H1 (cell line): ENCODE results near the gene SPAG16. TPM values are rescaled to one million over a fixed set of nuclear protein-coding genes. Genes with fewer than 3 reads are reported as not detected.

Experiments
- CTCF ChIA-PET: fragments of 300-600 bp; sonication (Branson Sonifier 250); formaldehyde crosslinking; loops from one replicate; lab custom pipeline; 2021; ENCODE audit not compliant: partially characterized antibody; lab: Charles Lee
- POLR2A ChIA-PET: fragments of 300-600 bp; sonication (Branson Sonifier 250); formaldehyde crosslinking; loops from one replicate; lab custom pipeline; 2021; ENCODE audit warnings: inconsistent platforms; ENCODE audit not compliant: partially characterized antibody; lab: Charles Lee
- DNase-seq, 2 experiments: peaks; one replicate each; pipeline versions ENCODE4 v3.0.0 to v3.0.0-alpha.2; 2010 to 2022; ENCODE audit warnings: low spot score in 2 of 2, low read depth in 1 of 2, mixed read lengths in 1 of 2
- FAIRE-seq: peaks from 2 replicates; lab custom pipeline; 2011; peaks lifted over from hg19 to GRCh38; lab: Jason Lieb, UNC
- H2AFZ ChIP-seq: 2 replicates; pipeline ENCODE4 v1.8.1; 2012; ENCODE audit warnings: low read length, inconsistent platforms
- H2AK5ac ChIP-seq: 2 replicates; pipeline ENCODE4 v1.6.1; 2013; ENCODE audit warnings: low read depth, low read length
- H2BK120ac ChIP-seq: replicated peaks from 2 replicates; pipeline ENCODE3; 2013; ENCODE audit warnings: low read depth, low read length, inconsistent platforms
- H2BK12ac ChIP-seq: 2 replicates; pipeline ENCODE4 v1.6.1; 2013; ENCODE audit warnings: low read depth, low read length
- H2BK15ac ChIP-seq: 2 replicates; pipeline ENCODE4 v1.6.1; 2013; ENCODE audit warnings: low read length
- H2BK20ac ChIP-seq: 2 replicates; pipeline ENCODE4 v1.6.1; 2013; ENCODE audit warnings: low read length
- H2BK5ac ChIP-seq: 2 replicates; pipeline ENCODE4 v1.6.1; 2013; ENCODE audit warnings: low read depth, low read length
- H3K14ac ChIP-seq: 2 replicates; pipeline ENCODE4 v1.6.1; 2013; ENCODE audit warnings: inconsistent platforms; ENCODE audit not compliant: insufficient read length
- H3K18ac ChIP-seq: 2 replicates; pipeline ENCODE4 v1.6.1; 2013; ENCODE audit warnings: low read length; ENCODE audit errors: extremely low read depth
- H3K23ac ChIP-seq: 2 replicates; pipeline ENCODE4 v1.6.1; 2013; ENCODE audit warnings: inconsistent platforms; ENCODE audit not compliant: insufficient read length
- H3K23me2 ChIP-seq: 2 replicates; pipeline ENCODE4 v1.6.1; 2013; ENCODE audit warnings: low read depth, low read length
- H3K27ac ChIP-seq: 2 replicates; pipeline ENCODE4 v1.6.1; 2011; ENCODE audit warnings: low read depth, low read length, inconsistent platforms
- H3K27me3 ChIP-seq, 4 experiments: replicated peaks in 1 of 4; 1 replicate in 1 of 4; 2 replicates in 3 of 4; pipeline versions ENCODE4 v1.6.1 to v1.8.1; 2011 to 2013; ENCODE audit warnings: low read length in 3 of 4, mild to moderate bottlenecking in 3 of 4, inconsistent platforms in 2 of 4, mixed read lengths in 2 of 4, moderate library complexity in 1 of 4; ENCODE audit not compliant: control insufficient read depth in 3 of 4, insufficient read depth in 3 of 4; ENCODE audit errors: extremely low read depth in 1 of 4
- H3K36me3 ChIP-seq, 4 experiments: 2 replicates each; pipeline versions ENCODE4 v1.6.1 to v1.8.1; 2011 to 2013; ENCODE audit warnings: mild to moderate bottlenecking in 4 of 4, low read length in 3 of 4, moderate library complexity in 2 of 4, control low read depth in 1 of 4, inconsistent platforms in 1 of 4; ENCODE audit not compliant: insufficient read depth in 4 of 4, control insufficient read depth in 2 of 4
- H3K4ac ChIP-seq: replicated peaks from 2 replicates; pipeline ENCODE3; 2013; ENCODE audit warnings: low read length, low read depth, mixed read lengths, inconsistent platforms; ENCODE audit not compliant: insufficient read length
- H3K4me1 ChIP-seq, 4 experiments: replicated peaks in 1 of 4; 1 replicate in 1 of 4; 2 replicates in 3 of 4; pipeline versions ENCODE4 v1.6.1 to v1.8.1; 2011 to 2013; ENCODE audit warnings: low read length in 3 of 4, inconsistent platforms in 2 of 4, mixed read lengths in 1 of 4; ENCODE audit not compliant: insufficient read depth in 4 of 4, control insufficient read depth in 3 of 4
- H3K4me2 ChIP-seq, 2 experiments: 2 replicates each; pipeline versions ENCODE4 v1.6.1 to v1.8.1; 2011 to 2013; ENCODE audit warnings: low read depth in 2 of 2, low read length in 2 of 2, control low read depth in 1 of 2, inconsistent platforms in 1 of 2, mild to moderate bottlenecking in 1 of 2; ENCODE audit not compliant: insufficient read depth in 1 of 2
- H3K4me3 ChIP-seq, 4 experiments: fragments of 200-600, 300-600 bp in 1 of 4; sonication (generic), shearing (Covaris generic), sonication (Bioruptor Twin) in 1 of 4; 2 replicates each; pipeline versions ENCODE4 v1.5.1 to v1.8.1; 2011 to 2016; ENCODE audit warnings: low read length in 4 of 4, low read depth in 3 of 4, control low read depth in 2 of 4, inconsistent platforms in 2 of 4, mild to moderate bottlenecking in 2 of 4, mixed read lengths in 1 of 4, moderate library complexity in 1 of 4; ENCODE audit not compliant: insufficient read depth in 2 of 4; ENCODE audit errors: extremely low read depth in 1 of 4
- H3K56ac ChIP-seq: replicated peaks from 2 replicates; pipeline ENCODE3; 2013; ENCODE audit warnings: low read depth, mild to moderate bottlenecking, mixed read lengths, low read length, inconsistent platforms; ENCODE audit not compliant: insufficient read length
- H3K79me1 ChIP-seq: 2 replicates; pipeline ENCODE4 v1.6.1; 2013; ENCODE audit warnings: low read depth, low read length, control low read depth
- H3K79me2 ChIP-seq, 2 experiments: 2 replicates each; pipeline versions ENCODE4 v1.6.1 to v1.8.1; 2012 to 2013; ENCODE audit warnings: low read length in 2 of 2, mild to moderate bottlenecking in 2 of 2, inconsistent platforms in 1 of 2; ENCODE audit not compliant: insufficient read depth in 2 of 2, control insufficient read depth in 1 of 2
- H3K9ac ChIP-seq, 4 experiments: replicated peaks in 1 of 4; 1 replicate in 1 of 4; 2 replicates in 3 of 4; pipeline versions ENCODE4 v1.6.1 to v1.8.1; 2011 to 2013; ENCODE audit warnings: low read depth in 3 of 4, low read length in 3 of 4, control low read depth in 2 of 4, mild to moderate bottlenecking in 2 of 4, moderate library complexity in 2 of 4, inconsistent platforms in 1 of 4; ENCODE audit errors: extremely low read depth in 1 of 4
- H3K9me3 ChIP-seq, 2 experiments: 2 replicates each; pipeline versions ENCODE4 v1.6.1 to v1.8.1; 2012 to 2013; ENCODE audit warnings: mild to moderate bottlenecking in 2 of 2, moderate library complexity in 2 of 2, control low read depth in 1 of 2, inconsistent platforms in 1 of 2, low read depth in 1 of 2, low read length in 1 of 2, mixed read lengths in 1 of 2; ENCODE audit not compliant: insufficient read depth in 2 of 2
- H4K20me1 ChIP-seq, 2 experiments: replicated peaks in 1 of 2; 2 replicates each; pipeline versions ENCODE3 to v1.8.1; 2011 to 2013; ENCODE audit warnings: inconsistent platforms in 2 of 2, low read length in 2 of 2, mild to moderate bottlenecking in 1 of 2; ENCODE audit not compliant: insufficient read depth in 2 of 2, control insufficient read depth in 1 of 2
- H4K5ac ChIP-seq: 2 replicates; pipeline ENCODE4 v1.6.1; 2013; ENCODE audit warnings: low read length, low read depth, mixed read lengths, inconsistent platforms; ENCODE audit not compliant: insufficient read length
- H4K8ac ChIP-seq: 2 replicates; pipeline ENCODE4 v1.8.0; 2013; ENCODE audit warnings: mild to moderate bottlenecking, moderate library complexity, low read length, inconsistent platforms; ENCODE audit not compliant: insufficient read depth; ENCODE audit errors: extremely low read depth
- H4K91ac ChIP-seq: replicated peaks from 2 replicates; pipeline ENCODE3; 2013; ENCODE audit warnings: low read length, mixed read lengths, inconsistent platforms; ENCODE audit not compliant: insufficient read length
- WGBS, 2 experiments: shearing (Covaris generic) in 1 of 2; methylation state at CpG; one replicate each; pipeline versions ENCODE4 v1.1.6 to v1.1.7; 2013 to 2015; ENCODE audit warnings: low lambda C conversion rate in 2 of 2, mixed read lengths in 2 of 2, inconsistent platforms in 1 of 2, low coverage in 1 of 2, missing lambda C conversion rate in 1 of 2; ENCODE audit not compliant: insufficient replicate concordance in 2 of 2, insufficient coverage in 1 of 2, insufficient read length in 1 of 2; ENCODE audit errors: extremely low coverage in 1 of 2, missing lambda C conversion rate in 1 of 2; 5-methylcytosine and 5-hydroxymethylcytosine counted together
- polyA plus RNA-seq, 7 experiments: library from polyadenylated mRNA; depleted of rRNA in 3 of 7; stranded (reverse) in 5 of 7; unstranded in 2 of 7; fragments of >200 nt in 5 of 7; fragments of 200-250 nt in 2 of 7; gene quantifications; 1 replicate in 5 of 7; 2 replicates in 1 of 7; 4 replicates in 1 of 7; pipeline versions ENCODE4 v1.2.1 to v1.2.3, GENCODE V29; 2011 to 2013; ENCODE audit warnings: missing spikeins in 2 of 7, mixed read lengths in 2 of 7
- total RNA-seq: library from RNA; stranded (reverse); fragmentation: NEBNext Ultra II Directional; extraction: Animal tissue kit (Norgen Biotek cat#: 25700); gene quantifications from 2 replicates; pipeline ENCODE4 v1.2.1, GENCODE V29; 2021
- TF ChIP-seq, protein P1 (sequence below): IDR thresholded peaks from 2 replicates; pipeline ENCODE4 v1.6.1; 2012; ENCODE audit warnings: low read length, inconsistent platforms

The SPAG16 gene
- total and polyA plus RNA-seq, 2 of the 8 experiments (the other 6 are each of a cell fraction or from before 2014, with no cell fraction given), result 6.0 to 14.9 TPM

DNA sequence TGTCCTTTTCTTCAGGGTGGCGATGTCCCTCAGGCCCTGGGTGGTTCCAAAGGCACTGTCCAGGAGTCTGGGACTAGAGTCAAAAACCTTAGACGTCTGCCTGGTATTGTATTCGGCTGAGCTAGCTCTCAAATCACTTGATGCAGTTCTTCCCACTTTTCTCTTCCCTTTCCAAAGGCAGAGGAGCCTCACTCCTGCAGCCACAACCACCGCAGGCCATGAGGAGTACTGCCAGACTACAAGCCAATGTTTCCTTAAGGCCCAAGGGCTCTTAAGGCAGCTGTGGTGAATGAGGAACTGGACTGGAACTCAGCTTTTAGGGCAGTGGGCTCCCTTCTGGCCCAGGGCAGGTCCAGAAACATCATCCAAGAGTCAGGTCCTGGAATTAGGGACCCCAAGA, 360.7 kb downstream of the SPAG16 start:
- 84% methylated on average over 4 of the region's 4 CpGs; no CpG with 5 or more reads in 1 of the 2 experiments for WGBS, 2 experiments

More for the DNA sequence above, 360.7 kb downstream of the SPAG16 start:
- Histone ChIP-seq H3K79me1 (no peaks in the 10 kb centered on the region), H3K27me3 (no peaks in the 10 kb centered on the region), H3K23me2 (no peaks in the 10 kb centered on the region), H3K79me2 (no peaks in the 10 kb centered on the region), H3K4me1 (no peaks in the 10 kb centered on the region), H3K23ac (no peak overlapping the region), H2BK20ac (no peak overlapping the region)
- TF ChIP-seq, protein P1, sequence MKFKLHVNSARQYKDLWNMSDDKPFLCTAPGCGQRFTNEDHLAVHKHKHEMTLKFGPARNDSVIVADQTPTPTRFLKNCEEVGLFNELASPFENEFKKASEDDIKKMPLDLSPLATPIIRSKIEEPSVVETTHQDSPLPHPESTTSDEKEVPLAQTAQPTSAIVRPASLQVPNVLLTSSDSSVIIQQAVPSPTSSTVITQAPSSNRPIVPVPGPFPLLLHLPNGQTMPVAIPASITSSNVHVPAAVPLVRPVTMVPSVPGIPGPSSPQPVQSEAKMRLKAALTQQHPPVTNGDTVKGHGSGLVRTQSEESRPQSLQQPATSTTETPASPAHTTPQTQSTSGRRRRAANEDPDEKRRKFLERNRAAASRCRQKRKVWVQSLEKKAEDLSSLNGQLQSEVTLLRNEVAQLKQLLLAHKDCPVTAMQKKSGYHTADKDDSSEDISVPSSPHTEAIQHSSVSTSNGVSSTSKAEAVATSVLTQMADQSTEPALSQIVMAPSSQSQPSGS, result no peak
- TF ChIP-seq, all 59 proteins: peak for 0
- Histone ChIP-seq H2AK5ac (no peak overlapping the region), H3K9me3 (no peaks in the 10 kb centered on the region), H2BK5ac (no peak overlapping the region), H3K27ac (no peak overlapping the region), H2AFZ (no peak overlapping the region), H3K56ac (no peak overlapping the region), H3K4ac (no peak overlapping the region), H3K18ac (no peak overlapping the region), H4K5ac (no peak overlapping the region), H2BK12ac (no peak overlapping the region), H3K36me3 (no peaks in the 10 kb centered on the region), H4K20me1 (no peaks in the 10 kb centered on the region), H3K14ac (no peak overlapping the region), H2BK120ac (no peak overlapping the region), H2BK15ac (no peak overlapping the region), H4K8ac (no peak overlapping the region), H4K91ac (no peak overlapping the region), H3K4me3 (no peak overlapping the region), H3K9ac (no peak overlapping the region), H3K4me2 (no peak overlapping the region)
- ChIA-PET POLR2A (no interaction called here), CTCF (no interaction called here)
- FAIRE-seq (no peak), DNase-seq (no peak)
